BLaER1 (cell line): ENCODE measurements around the gene FOXP1.

Experiments
- H3K27ac ChIP-seq: shearing (Covaris generic); formaldehyde crosslinking; 2 replicates; pipeline ENCODE4 v1.8.1; 2022
- H3K27me3 ChIP-seq: shearing (Covaris generic); formaldehyde crosslinking; 2 replicates; pipeline ENCODE4 v1.8.1; 2022
- H3K36me3 ChIP-seq: shearing (Covaris generic); formaldehyde crosslinking; 2 replicates; pipeline ENCODE4 v1.8.1; 2022
- H3K4me1 ChIP-seq: shearing (Covaris generic); formaldehyde crosslinking; 2 replicates; pipeline ENCODE4 v1.8.1; 2022
- H3K4me2 ChIP-seq: shearing (Covaris generic); formaldehyde crosslinking; 2 replicates; pipeline ENCODE4 v1.8.1; 2022
- H3K4me3 ChIP-seq: shearing (Covaris generic); formaldehyde crosslinking; 2 replicates; pipeline ENCODE4 v1.8.1; 2022
- H3K9ac ChIP-seq: shearing (Covaris generic); formaldehyde crosslinking; 2 replicates; pipeline ENCODE4 v1.8.1; 2022
- H3K9me3 ChIP-seq: shearing (Covaris generic); formaldehyde crosslinking; 2 replicates; pipeline ENCODE4 v1.8.1; 2022
- H4K20me1 ChIP-seq: shearing (Covaris generic); formaldehyde crosslinking; 2 replicates; pipeline ENCODE4 v1.8.1; 2022
- Cebpa-rat ChIP-seq: shearing (Covaris generic); IDR thresholded peaks from 2 replicates; pipeline ENCODE4 v1.8.1; 2022

FOXP1 gene

DNA sequence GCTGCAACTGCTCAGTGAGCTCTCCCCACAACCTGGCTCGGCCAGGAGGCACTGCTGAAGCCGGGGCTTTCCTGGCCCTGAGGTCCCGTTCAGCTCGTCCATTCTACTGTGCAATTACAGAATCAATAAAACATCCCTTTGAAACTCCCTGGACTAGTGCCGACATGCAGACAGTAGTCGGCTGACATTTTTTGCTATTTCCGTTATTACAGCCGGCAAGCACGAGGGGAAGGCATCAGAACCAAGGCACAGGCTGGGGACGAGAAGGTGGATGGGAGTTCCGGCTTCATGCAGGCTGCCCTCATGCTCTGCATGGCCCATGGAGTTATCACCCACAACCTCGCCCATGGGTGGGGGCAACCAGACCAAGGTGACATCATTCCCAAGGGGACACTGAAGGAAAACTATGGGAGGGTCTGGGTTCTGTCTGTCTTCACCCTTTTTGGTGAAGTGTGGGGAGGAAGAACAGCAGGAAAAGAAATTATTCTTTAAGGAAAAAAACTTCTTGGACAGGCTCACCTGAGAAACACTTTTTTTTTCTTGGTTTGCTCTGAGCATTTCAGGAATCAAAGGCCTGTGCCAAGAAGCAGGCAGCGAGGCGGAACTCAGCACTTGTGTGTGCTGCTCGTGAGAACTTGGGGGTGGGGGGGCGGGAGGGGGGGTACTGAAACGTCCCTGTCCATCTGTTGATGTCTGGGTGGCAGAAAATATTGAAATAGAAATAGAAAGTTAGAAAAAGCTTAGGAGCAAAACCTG lies 154.5 kb downstream of the FOXP1 start:
- Histone ChIP-seq H3K4me2 (peak overlapping the region; percentile 57), H3K36me3 (0 out of 2 replicates have a peak, but pooled peaks cover 3% of the 10 kb centered on the region), H3K9ac (no peak overlapping the region), H3K9me3 (no peaks in the 10 kb centered on the region; the same call in 1 of the 2 replicates), H3K27me3 (no peaks in the 10 kb centered on the region), H4K20me1 (no peaks in the 10 kb centered on the region), H3K4me3 (no peak overlapping the region), H3K4me1 (peaks cover 67% of the 10 kb centered on the region), H3K27ac (no peak overlapping the region)
- no peak for TF ChIP-seq Cebpa-rat

DNA sequence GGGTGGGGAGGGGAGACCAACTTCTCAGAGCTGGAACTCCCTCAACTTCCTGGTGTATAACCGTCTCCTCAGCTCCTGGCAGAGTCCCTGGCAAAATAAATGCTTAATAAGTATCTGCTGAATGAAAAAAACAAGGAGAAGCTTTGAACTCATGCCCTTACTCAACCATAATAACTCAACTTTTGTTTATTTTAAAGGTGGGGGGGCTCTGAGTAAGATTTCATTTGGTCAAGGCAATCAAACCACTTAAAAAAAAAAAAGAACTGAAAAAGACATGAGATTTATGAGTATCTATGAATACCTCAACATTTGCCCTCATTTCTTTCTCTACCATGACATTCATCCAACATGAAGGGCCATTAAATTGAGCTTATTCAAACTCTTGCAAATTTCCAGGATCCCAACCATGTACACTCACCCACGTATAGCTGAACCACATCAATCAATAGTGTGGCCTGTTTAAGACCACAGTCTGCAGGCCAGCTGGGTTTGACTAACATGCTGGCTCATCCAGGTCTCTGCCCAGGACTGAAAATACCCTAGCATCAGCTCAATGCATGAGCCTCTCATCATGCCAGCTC lies 157.9 kb downstream of the FOXP1 start:
- peaks cover 71% of the 10 kb centered on the region for H3K4me1 ChIP-seq
- H3K4me2 ChIP-seq: peak overlapping the region; percentile 20
- H3K27ac ChIP-seq: no peak overlapping the region; the same call in 1 of the 2 replicates
- TF ChIP-seq Cebpa-rat: no peak
- no peak overlapping the region for H3K4me3 ChIP-seq
- H3K27me3 ChIP-seq: no peaks in the 10 kb centered on the region
- H3K36me3 ChIP-seq: 0 out of 2 replicates have a peak, but pooled peaks cover 3% of the 10 kb centered on the region
- H3K9ac ChIP-seq: no peak overlapping the region
- H3K9me3 ChIP-seq: no peaks in the 10 kb centered on the region; the same call in 1 of the 2 replicates
- H4K20me1 ChIP-seq: no peaks in the 10 kb centered on the region

DNA sequence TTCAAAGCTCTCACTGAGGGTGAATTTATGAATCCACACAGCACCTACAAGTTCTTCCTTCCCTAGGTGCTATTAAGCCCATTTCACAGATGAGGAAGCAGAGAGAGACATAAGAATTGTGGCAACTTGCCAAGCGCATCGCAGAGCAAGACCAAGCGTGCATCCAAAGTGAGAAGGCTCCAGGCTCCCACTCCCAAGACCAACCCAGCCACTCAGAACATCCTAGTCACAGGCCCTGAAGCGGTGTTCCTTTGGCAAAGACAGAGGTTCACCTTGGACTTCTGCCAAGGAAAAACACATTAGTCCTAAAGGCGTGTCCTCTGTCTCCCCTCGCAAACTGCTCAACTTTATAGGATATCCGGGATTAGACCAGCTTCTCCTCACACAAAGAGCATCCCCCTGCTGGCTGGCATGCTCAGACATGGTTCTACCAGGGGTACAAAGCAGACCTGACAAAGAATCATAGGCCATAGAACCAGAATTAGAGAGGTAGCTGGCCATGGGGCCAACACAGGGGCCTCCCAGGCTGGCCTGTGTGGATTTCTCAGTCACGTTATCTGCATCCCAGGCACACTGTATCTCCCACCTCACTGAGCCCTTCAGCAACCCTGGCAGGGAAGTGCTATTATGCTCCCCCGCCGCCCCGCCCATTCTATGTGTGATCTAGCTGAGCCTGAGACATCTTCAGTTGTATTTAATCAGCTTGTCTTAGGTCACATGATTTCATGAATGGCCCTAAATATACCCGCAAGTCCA lies 160.2 kb downstream of the FOXP1 start:
- no peaks in the 10 kb centered on the region for H3K27me3 ChIP-seq
- H3K36me3 ChIP-seq: 0 out of 2 replicates have a peak, but pooled peaks cover 3% of the 10 kb centered on the region
- H3K4me2 ChIP-seq: peak overlapping the region; percentile 87; the same call in 1 of the 2 replicates
- H3K4me1 ChIP-seq: peaks cover 51% of the 10 kb centered on the region
- TF ChIP-seq Cebpa-rat: no peak
- H3K27ac ChIP-seq: no peak overlapping the region
- H3K9me3 ChIP-seq: no peaks in the 10 kb centered on the region; the same call in 1 of the 2 replicates
- H3K9ac ChIP-seq: no peak overlapping the region
- H3K4me3 ChIP-seq: no peak overlapping the region
- no peaks in the 10 kb centered on the region for H4K20me1 ChIP-seq

DNA sequence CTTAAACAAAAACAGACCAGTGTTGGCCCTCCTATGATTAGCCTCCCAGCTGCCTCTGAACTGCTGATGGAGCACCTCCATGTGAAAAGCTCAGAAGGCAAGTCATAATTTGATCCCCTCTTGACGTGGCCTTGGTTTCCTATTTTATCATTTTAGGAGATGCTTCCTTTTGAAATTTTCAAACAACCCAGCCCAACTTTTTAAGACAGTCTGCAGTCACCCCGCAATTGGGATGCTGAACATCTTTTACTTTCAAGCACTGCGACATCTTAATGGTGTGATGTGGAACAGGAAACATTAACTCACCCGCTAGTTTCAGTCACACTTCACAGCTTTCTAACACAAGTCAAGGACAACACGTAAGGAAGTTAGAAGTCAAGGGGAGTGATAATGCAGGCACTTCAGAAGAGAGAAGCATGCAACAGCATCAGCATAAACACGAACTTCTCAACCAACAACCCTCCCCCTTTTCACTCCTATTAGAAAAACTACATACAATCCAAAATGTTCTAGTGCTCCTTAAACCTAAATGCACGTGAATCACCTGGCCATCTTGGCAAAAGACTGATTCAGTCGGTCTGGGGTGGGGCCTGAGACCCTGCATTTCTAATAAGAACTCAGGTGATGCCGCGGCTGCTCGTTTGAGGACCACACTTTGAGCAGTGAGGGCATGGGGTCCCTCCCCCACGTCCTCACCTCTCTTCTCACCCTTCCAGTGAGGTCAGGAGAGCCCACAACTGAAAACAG lies 161.5 kb downstream of the FOXP1 start:
- no peak for TF ChIP-seq Cebpa-rat
- Histone ChIP-seq H3K4me2 (peak overlapping the region; percentile 87), H3K4me3 (peak overlapping the region; percentile 28; the same call in 1 of the 2 replicates), H3K9me3 (no peaks in the 10 kb centered on the region), H3K36me3 (0 out of 2 replicates have a peak, but pooled peaks cover 3% of the 10 kb centered on the region), H3K9ac (no peak overlapping the region; the same call in 1 of the 2 replicates), H3K27me3 (no peaks in the 10 kb centered on the region), H4K20me1 (no peaks in the 10 kb centered on the region), H3K4me1 (peaks cover 64% of the 10 kb centered on the region), H3K27ac (peak overlapping the region; percentile 67)

DNA sequence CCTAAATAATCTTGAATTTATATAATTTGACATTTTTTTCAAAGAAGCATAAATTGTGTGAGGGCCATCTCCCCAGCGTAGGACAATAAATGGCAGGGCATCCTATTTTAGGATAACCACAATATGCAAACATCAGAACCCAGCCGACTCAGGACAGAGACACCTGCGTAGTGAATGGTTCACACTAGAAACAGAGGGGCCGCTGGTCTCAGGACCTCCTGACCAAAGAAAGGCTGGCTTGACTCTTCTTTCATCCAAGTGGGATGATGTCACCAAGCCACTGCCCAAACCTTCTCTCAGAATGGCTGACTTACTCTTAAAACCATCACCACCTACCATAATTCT lies 162.1 kb downstream of the FOXP1 start:
- Histone ChIP-seq H3K27me3 (no peaks in the 10 kb centered on the region), H3K9ac (no peak overlapping the region), H3K4me3 (no peak overlapping the region), H3K36me3 (0 out of 2 replicates have a peak, but pooled peaks cover 3% of the 10 kb centered on the region), H3K4me2 (peak overlapping the region; percentile 87), H4K20me1 (no peaks in the 10 kb centered on the region), H3K27ac (peak overlapping the region; percentile 67; the same call in 1 of the 2 replicates), H3K4me1 (peaks cover 68% of the 10 kb centered on the region), H3K9me3 (no peaks in the 10 kb centered on the region)
- TF ChIP-seq Cebpa-rat: no peak

DNA sequence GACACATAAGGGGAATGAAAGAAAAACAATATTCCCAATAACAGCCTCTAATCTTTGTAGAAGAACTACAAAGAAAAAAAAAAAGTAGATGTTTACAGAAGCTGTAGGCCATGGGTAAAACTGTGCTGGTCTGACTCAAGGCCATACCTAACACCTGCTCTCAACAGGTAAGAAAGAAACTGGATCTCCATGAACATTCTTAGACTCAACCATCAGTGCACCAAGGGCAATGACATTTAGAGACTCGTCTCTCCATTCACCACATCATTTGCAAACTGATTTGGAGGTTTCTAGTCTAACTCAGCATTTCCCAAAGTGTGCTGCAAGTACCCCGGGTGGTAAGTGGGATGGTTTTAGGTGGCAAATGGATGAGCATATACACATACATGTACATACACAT lies 164.2 kb downstream of the FOXP1 start:
- Histone ChIP-seq H3K9ac (no peak overlapping the region), H3K36me3 (no peaks in the 10 kb centered on the region), H3K4me2 (no peak overlapping the region), H3K9me3 (no peaks in the 10 kb centered on the region), H3K4me1 (peaks cover 73% of the 10 kb centered on the region), H3K27ac (no peak overlapping the region), H3K4me3 (no peak overlapping the region), H4K20me1 (no peaks in the 10 kb centered on the region), H3K27me3 (no peaks in the 10 kb centered on the region)
- no peak for TF ChIP-seq Cebpa-rat

DNA sequence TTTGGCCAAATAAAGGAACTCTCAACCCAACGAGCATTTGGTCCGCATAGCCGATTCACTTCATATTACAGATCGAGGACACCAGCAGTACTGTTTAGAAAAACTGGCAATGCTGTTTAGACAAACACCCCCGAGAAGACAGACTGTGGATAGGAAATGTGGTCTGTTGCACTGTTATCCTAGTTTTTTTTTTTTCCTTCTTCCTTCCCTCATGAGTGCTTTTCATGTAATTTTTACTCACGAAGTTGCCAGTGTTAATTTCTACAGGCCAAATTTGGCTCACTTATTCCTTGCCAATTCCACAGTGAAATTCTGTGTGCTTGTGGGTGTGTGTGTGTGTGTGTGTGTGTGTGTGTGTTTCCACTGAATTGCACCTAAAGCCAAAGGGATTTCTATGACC lies 165.7 kb downstream of the FOXP1 start:
- TF ChIP-seq Cebpa-rat: no peak
- Histone ChIP-seq H3K9ac (no peak overlapping the region), H3K4me2 (peak overlapping the region; percentile 65)

DNA sequence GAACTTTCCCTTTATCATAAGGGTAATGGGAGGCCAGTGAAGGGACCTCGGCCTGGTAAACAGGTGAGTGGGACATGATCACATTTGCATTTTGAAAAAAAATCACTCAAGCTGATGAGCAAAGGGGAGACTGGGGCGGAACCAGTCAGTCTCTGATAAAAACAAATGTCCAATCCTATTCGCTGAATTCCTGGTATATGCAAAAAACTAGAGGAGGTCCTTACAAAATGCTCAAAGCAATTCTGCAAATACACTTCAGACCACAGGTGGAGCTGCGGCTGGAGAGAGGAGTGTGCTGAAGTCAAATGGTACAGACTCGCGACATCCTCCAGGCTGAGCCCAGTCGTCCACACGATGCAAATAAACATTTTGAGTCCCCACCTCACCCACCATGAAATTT lies 166.7 kb downstream of the FOXP1 start:
- no peak for TF ChIP-seq Cebpa-rat

More for the DNA sequence above, 165.7 kb downstream of the FOXP1 start:
- H3K27ac ChIP-seq: no peak overlapping the region
- no peaks in the 10 kb centered on the region for H4K20me1 ChIP-seq
- no peaks in the 10 kb centered on the region for H3K27me3 ChIP-seq
- no peak overlapping the region for H3K4me3 ChIP-seq
- H3K9me3 ChIP-seq: no peaks in the 10 kb centered on the region
- H3K36me3 ChIP-seq: no peaks in the 10 kb centered on the region
- peaks cover 75% of the 10 kb centered on the region for H3K4me1 ChIP-seq

DNA sequence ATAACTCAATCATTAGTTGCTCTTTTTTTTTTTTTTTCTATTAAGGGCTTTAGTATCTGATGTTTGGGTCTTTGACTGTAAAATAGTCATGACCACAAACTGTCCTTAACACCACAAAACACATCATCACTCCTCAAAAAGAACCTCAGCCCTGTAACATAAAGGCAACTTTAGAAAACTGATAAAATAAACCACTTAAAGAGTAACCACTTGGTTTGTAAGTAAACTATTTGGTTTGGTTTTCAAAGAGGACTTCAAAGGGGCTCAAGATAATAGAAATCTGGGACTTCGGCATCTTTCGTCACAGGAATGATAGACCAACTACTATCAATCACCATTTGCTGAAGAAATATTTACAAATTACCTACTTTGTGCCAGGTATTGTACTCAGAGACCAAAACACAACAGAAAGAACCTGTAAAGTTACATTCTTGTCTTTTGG lies 167.8 kb downstream of the FOXP1 start:
- Histone ChIP-seq H3K4me3 (no peak overlapping the region), H3K27me3 (no peaks in the 10 kb centered on the region), H4K20me1 (no peaks in the 10 kb centered on the region), H3K27ac (no peak overlapping the region), H3K4me1 (peaks cover 55% of the 10 kb centered on the region), H3K9ac (no peak overlapping the region), H3K36me3 (no peaks in the 10 kb centered on the region), H3K9me3 (no peaks in the 10 kb centered on the region), H3K4me2 (peak overlapping the region; percentile 65)
- TF ChIP-seq Cebpa-rat: no peak

More for the DNA sequence above, 166.7 kb downstream of the FOXP1 start:
- Histone ChIP-seq H3K9ac (no peak overlapping the region), H3K4me1 (peaks cover 66% of the 10 kb centered on the region), H4K20me1 (no peaks in the 10 kb centered on the region), H3K27ac (no peak overlapping the region), H3K9me3 (no peaks in the 10 kb centered on the region), H3K27me3 (no peaks in the 10 kb centered on the region), H3K4me3 (no peak overlapping the region), H3K36me3 (no peaks in the 10 kb centered on the region), H3K4me2 (peak overlapping the region; percentile 65)
